ENCODE measurements around the gene ME3.
"Not testable (repeated sequence)": the region's sequence is repeated elsewhere in the genome, so short reads cannot be mapped to it uniquely, and the experiment has no call there.

DNA sequence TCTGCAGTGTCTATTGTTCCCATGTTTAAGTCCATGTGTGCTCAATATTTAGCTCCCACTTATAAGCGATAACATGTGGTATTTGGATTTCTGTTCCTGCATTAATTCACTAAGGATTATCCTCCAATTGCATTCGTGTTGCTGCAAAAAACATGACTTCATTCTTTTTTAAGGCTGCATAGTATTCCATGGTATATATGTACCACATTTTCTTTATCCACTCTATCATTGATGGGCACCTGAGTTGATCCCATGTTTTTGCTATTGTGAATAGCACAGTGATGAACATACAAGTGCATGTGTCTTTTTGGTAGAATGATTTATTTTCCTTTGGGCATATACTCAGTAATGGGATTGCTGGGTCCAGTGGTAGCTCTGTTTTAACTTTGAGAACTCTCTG, 109.6 kb downstream of the ME3 start:
- not testable (repeated sequence) for TF ChIP-seq CTCF (IDR thresholded peaks at IDR 0.05; ENCODE audit: low read length); EZH2 (optimal IDR thresholded peaks at IDR 0.05; ENCODE audit: low read depth, low read length)

Data from MM.1S (cell line).